Neural cell (in vitro differentiated cells): ENCODE results near the gene FAM124A. TPM values are rescaled to one million over a fixed set of nuclear protein-coding genes. Genes with fewer than 3 reads are reported as not detected.

Source experiments
- H2AFZ ChIP-seq: fragments of 200-600, 300-800 bp; sonication (generic), shearing (Covaris generic); 2 replicates; pipeline ENCODE4 v1.6.0; 2014; ENCODE audit warnings: low read depth, mild to moderate bottlenecking, antibody characterized with exemption, low read length, moderate library complexity
- H3F3A ChIP-seq: fragments of 200-600 bp; shearing (Covaris generic); 2 replicates; pipeline ENCODE4 v1.6.1; 2016; ENCODE audit warnings: mild to moderate bottlenecking, moderate library complexity, mixed read lengths, antibody characterized with exemption, low read length; ENCODE audit not compliant: insufficient read depth, poor library complexity, severe bottlenecking
- H3K27ac ChIP-seq: fragments of 200-600, 300-800 bp; sonication (generic), shearing (Covaris generic); 2 replicates; pipeline ENCODE4 v1.5.1; 2014; ENCODE audit warnings: mild to moderate bottlenecking, low read length, moderate library complexity
- H3K27me3 ChIP-seq: fragments of 300-800, 200-600 bp; sonication (generic), shearing (Covaris generic); 2 replicates; pipeline ENCODE4 v1.6.0; 2014; ENCODE audit warnings: mild to moderate bottlenecking, low read depth, low read length, moderate library complexity; ENCODE audit not compliant: insufficient read depth
- H3K36me3 ChIP-seq: fragments of 300-800, 200-600 bp; sonication (generic), shearing (Covaris generic); 2 replicates; pipeline ENCODE4 v1.5.1; 2014; ENCODE audit warnings: mild to moderate bottlenecking, antibody characterized with exemption, low read length, moderate library complexity; ENCODE audit not compliant: insufficient read depth
- H3K4me2 ChIP-seq: fragments of 300-800, 200-600 bp; sonication (generic), shearing (Covaris generic); 2 replicates; pipeline ENCODE4 v1.6.0; 2014; ENCODE audit warnings: mild to moderate bottlenecking, low read length
- H3K4me3 ChIP-seq: fragments of 300-800, 200-600 bp; sonication (generic), shearing (Covaris generic); 2 replicates; pipeline ENCODE4 v1.5.1; 2014; ENCODE audit warnings: mild to moderate bottlenecking, low read length, moderate library complexity
- H3K79me2 ChIP-seq: fragments of 200-600 bp; shearing (Covaris generic); replicated peaks from 2 replicates; pipeline ENCODE4 v1.6.0; 2014; ENCODE audit warnings: mild to moderate bottlenecking, low read length, moderate library complexity; ENCODE audit not compliant: insufficient read depth
- H3K9ac ChIP-seq: fragments of 300-800, 200-600 bp; sonication (generic), shearing (Covaris generic); 2 replicates; pipeline ENCODE4 v1.6.1; 2016; ENCODE audit warnings: mild to moderate bottlenecking, low read length, mixed read lengths
- H3K9me2 ChIP-seq: fragments of 200-600 bp; shearing (Covaris generic); 2 replicates; pipeline ENCODE4 v1.6.1; 2016; ENCODE audit warnings: mild to moderate bottlenecking, low read length, mixed read lengths; ENCODE audit not compliant: insufficient read depth
- H3K9me3 ChIP-seq: fragments of 200-600, 300-800 bp; sonication (generic), shearing (Covaris generic); 2 replicates; pipeline ENCODE4 v1.6.1; 2016; ENCODE audit warnings: mild to moderate bottlenecking, mixed run types, low read length, moderate library complexity, mixed read lengths
- H4K20me1 ChIP-seq: fragments of 200-600 bp; shearing (Covaris generic); 2 replicates; pipeline ENCODE4 v1.6.1; 2016; ENCODE audit warnings: mild to moderate bottlenecking, mixed run types; ENCODE audit not compliant: insufficient read depth
- CTCF ChIP-seq: fragments of 450-650 bp; IDR thresholded peaks from 2 replicates; pipeline ENCODE4 v1.5.1; 2014; ENCODE audit warnings: antibody characterized with exemption, mild to moderate bottlenecking, moderate library complexity; ENCODE audit not compliant: poor library complexity, severe bottlenecking
- EP300 ChIP-seq: fragments of 450-650 bp; conservative IDR thresholded peaks from 2 replicates; pipeline ENCODE4 v1.6.1; 2014; ENCODE audit warnings: antibody characterized with exemption, mild to moderate bottlenecking, moderate library complexity; ENCODE audit not compliant: poor library complexity, severe bottlenecking
- EZH2 ChIP-seq: fragments of 200-600, 300-800 bp; shearing (Covaris generic), sonication (generic); IDR thresholded peaks from 2 replicates; pipeline ENCODE4 v1.6.1; 2014; ENCODE audit warnings: antibody characterized with exemption, low read length, borderline replicate concordance, mild to moderate bottlenecking; ENCODE audit not compliant: insufficient read depth, poor library complexity, severe bottlenecking
- MXI1 ChIP-seq: fragments of 450-650 bp; conservative IDR thresholded peaks from 2 replicates; pipeline ENCODE4 v1.6.1; 2014; ENCODE audit warnings: antibody characterized with exemption, mild to moderate bottlenecking; ENCODE audit not compliant: poor library complexity, severe bottlenecking
- POLR2AphosphoS5 ChIP-seq: IDR thresholded peaks from 2 replicates; pipeline ENCODE4 v1.6.1; 2012
- RAD21 ChIP-seq: fragments of 450-650 bp; conservative IDR thresholded peaks from 2 replicates; pipeline ENCODE4 v1.6.1; 2014; ENCODE audit warnings: antibody characterized with exemption, mild to moderate bottlenecking, moderate library complexity
- SMC3 ChIP-seq: fragments of 450-650 bp; conservative IDR thresholded peaks from 2 replicates; pipeline ENCODE4 v1.6.1; 2014; ENCODE audit warnings: antibody characterized with exemption, mild to moderate bottlenecking, moderate library complexity; ENCODE audit not compliant: poor library complexity
- TAF1 ChIP-seq: IDR thresholded peaks from 2 replicates; pipeline ENCODE4 v1.6.1; 2012; ENCODE audit warnings: low read depth
- polyA plus RNA-seq: library from polyadenylated mRNA; depleted of rRNA; stranded (reverse); fragments of >200 nt; gene quantifications from 2 replicates; pipeline ENCODE4 v1.2.3, GENCODE V29; 2014
- TF ChIP-seq, protein P1 (sequence below): IDR thresholded peaks from 2 replicates; pipeline ENCODE4 v1.6.1; 2012; ENCODE audit warnings: borderline replicate concordance

The FAM124A gene
- polyA plus RNA-seq, 1 donor from 2014 or later, result 3.0 TPM

DNA sequence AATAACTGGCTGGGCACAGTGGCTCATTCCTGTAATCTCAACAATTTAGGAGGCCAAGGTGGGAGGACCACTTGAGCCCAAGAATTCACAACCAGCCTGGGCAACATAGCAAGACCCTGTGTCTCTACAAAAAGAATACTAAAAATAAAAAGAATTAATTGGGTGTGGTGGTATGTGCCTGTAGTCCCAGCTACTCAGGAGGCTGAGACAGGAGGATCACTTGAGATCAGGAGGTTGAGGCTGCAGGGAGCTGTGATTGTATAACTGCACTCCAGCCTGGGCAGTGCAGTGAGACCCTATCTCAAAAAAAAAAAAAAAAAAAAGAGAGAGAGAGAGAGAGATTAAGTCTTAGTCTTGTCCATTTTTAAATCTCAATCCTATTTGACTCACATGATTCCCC is 81.7 kb downstream of the FAM124A start:
- H2AFZ ChIP-seq, result no peak overlapping the region
- no peak overlapping the region for H3K4me3 ChIP-seq
- no peaks in the 10 kb centered on the region for H3K79me2 ChIP-seq
- H4K20me1 ChIP-seq, result no peaks in the 10 kb centered on the region
- H3K9me3 ChIP-seq, result no peaks in the 10 kb centered on the region
- no peaks in the 10 kb centered on the region for H3K36me3 ChIP-seq
- TF ChIP-seq MXI1, result no peak
- TF ChIP-seq RAD21, result no peak
- no peak for TF ChIP-seq TAF1
- TF ChIP-seq EP300, result no peak
- TF ChIP-seq, protein P1, sequence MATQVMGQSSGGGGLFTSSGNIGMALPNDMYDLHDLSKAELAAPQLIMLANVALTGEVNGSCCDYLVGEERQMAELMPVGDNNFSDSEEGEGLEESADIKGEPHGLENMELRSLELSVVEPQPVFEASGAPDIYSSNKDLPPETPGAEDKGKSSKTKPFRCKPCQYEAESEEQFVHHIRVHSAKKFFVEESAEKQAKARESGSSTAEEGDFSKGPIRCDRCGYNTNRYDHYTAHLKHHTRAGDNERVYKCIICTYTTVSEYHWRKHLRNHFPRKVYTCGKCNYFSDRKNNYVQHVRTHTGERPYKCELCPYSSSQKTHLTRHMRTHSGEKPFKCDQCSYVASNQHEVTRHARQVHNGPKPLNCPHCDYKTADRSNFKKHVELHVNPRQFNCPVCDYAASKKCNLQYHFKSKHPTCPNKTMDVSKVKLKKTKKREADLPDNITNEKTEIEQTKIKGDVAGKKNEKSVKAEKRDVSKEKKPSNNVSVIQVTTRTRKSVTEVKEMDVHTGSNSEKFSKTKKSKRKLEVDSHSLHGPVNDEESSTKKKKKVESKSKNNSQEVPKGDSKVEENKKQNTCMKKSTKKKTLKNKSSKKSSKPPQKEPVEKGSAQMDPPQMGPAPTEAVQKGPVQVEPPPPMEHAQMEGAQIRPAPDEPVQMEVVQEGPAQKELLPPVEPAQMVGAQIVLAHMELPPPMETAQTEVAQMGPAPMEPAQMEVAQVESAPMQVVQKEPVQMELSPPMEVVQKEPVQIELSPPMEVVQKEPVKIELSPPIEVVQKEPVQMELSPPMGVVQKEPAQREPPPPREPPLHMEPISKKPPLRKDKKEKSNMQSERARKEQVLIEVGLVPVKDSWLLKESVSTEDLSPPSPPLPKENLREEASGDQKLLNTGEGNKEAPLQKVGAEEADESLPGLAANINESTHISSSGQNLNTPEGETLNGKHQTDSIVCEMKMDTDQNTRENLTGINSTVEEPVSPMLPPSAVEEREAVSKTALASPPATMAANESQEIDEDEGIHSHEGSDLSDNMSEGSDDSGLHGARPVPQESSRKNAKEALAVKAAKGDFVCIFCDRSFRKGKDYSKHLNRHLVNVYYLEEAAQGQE, result no peak
- no peak for TF ChIP-seq CTCF
- no peak for TF ChIP-seq SMC3
- H3K27ac ChIP-seq, result no peak overlapping the region
- no peaks in the 10 kb centered on the region for H3F3A ChIP-seq
- no peaks in the 10 kb centered on the region for H3K27me3 ChIP-seq
- no peak overlapping the region for H3K9ac ChIP-seq
- no peaks in the 10 kb centered on the region for H3K9me2 ChIP-seq
- H3K4me2 ChIP-seq, result no peak overlapping the region

DNA sequence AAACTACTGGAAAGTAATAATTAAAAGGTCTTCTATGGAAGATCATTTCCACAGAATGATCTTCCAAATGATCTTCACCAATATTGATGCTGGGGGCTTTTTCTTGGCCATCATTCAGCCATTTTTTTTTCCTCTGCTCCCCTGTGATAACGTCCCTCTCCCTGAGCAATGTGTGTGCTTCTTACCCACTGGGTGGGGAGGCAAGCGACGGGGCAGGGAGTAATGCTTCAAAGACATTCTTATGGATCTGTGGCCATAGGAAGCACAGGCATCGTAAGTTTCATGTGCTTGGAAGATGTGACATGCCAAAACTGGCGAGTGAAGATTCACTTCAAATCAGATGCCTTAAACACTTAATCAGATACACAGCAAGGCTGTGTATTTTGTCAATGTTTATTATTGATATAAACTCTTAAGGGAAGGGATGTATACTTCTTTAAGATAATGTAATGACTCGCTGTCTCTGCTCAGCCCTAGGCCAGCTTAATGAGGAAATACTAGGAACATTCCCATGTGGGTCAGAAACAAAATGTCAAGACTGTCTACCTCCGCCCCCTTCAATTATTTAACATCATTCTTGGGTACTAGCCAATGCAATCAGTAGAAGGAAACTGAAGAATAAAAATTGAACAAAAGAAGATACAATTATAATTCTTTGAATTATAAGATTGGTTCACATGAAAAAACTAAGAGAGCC is 83.2 kb downstream of the FAM124A start:
- no peak overlapping the region for H3K9ac ChIP-seq
- no peak overlapping the region for H3K27ac ChIP-seq

More for the DNA sequence above, 83.2 kb downstream of the FAM124A start:
- H3K27me3 ChIP-seq, result no peaks in the 10 kb centered on the region
- no peaks in the 10 kb centered on the region for H3K36me3 ChIP-seq
- no peaks in the 10 kb centered on the region for H3K9me3 ChIP-seq
- TF ChIP-seq SMC3 (no peak), MXI1 (no peak), POLR2AphosphoS5 (no peak), CTCF (no peak), EZH2 (no peak), TAF1 (no peak), EP300 (no peak), RAD21 (no peak)
- TF ChIP-seq, protein P1, result no peak
- no peaks in the 10 kb centered on the region for H3K79me2 ChIP-seq
- no peak overlapping the region for H3K4me3 ChIP-seq
- H2AFZ ChIP-seq, result no peak overlapping the region
- no peaks in the 10 kb centered on the region for H3K9me2 ChIP-seq
- H4K20me1 ChIP-seq, result no peaks in the 10 kb centered on the region
- H3F3A ChIP-seq, result no peaks in the 10 kb centered on the region
- no peak overlapping the region for H3K4me2 ChIP-seq
